H1 (cell line): ENCODE measurements around the gene EVC2. TPM values are rescaled to one million over a fixed set of nuclear protein-coding genes. Genes with fewer than 3 reads are reported as not detected.

ENCODE experiments used
- BCL11A ChIP-seq, 2 experiments: IDR thresholded peaks; one replicate each; pipeline ENCODE4 v1.6.1; 2011; ENCODE audit warnings: low read depth in 2 of 2, low read length in 2 of 2, mild to moderate bottlenecking in 2 of 2
- BRCA1 ChIP-seq: IDR thresholded peaks from 2 replicates; pipeline ENCODE4 v1.6.1; 2012; ENCODE audit warnings: low read depth, low read length, improper control_type of control experiment
- CBX5 ChIP-seq: fragments of 300-800, 300-1000 bp; sonication (generic); IDR thresholded peaks from 2 replicates; pipeline ENCODE4 v1.7.1; 2016; ENCODE audit warnings: antibody characterized with exemption, low read length, low read depth
- CHD1 ChIP-seq: IDR thresholded peaks from 2 replicates; pipeline ENCODE4 v1.6.1; 2012; ENCODE audit warnings: low read depth, low read length, improper control_type of control experiment
- CHD2 ChIP-seq: IDR thresholded peaks from 2 replicates; pipeline ENCODE4 v1.6.1; 2012; ENCODE audit warnings: low read length, improper control_type of control experiment
- CTBP2 ChIP-seq: IDR thresholded peaks from 2 replicates; pipeline ENCODE4 v1.7.0; 2011; ENCODE audit warnings: borderline replicate concordance, mild to moderate bottlenecking, moderate library complexity, mixed read lengths, low read length; ENCODE audit not compliant: insufficient read depth, insufficient read length
- HDAC6 ChIP-seq: IDR thresholded peaks from one replicate; pipeline ENCODE4 v1.7.1; 2012; ENCODE audit warnings: low read depth, mild to moderate bottlenecking, inconsistent platforms, low read length, moderate library complexity
- KDM4A ChIP-seq: IDR thresholded peaks from one replicate; pipeline ENCODE4 v1.7.1; 2012; ENCODE audit warnings: low read depth, mild to moderate bottlenecking, moderate library complexity, low read length, inconsistent platforms; ENCODE audit not compliant: severe bottlenecking
- PHF8 ChIP-seq: fragments of 200-600 bp; sonication (generic); conservative IDR thresholded peaks from 2 replicates; pipeline ENCODE4 v1.7.1; 2012; ENCODE audit warnings: low read depth, mild to moderate bottlenecking, inconsistent platforms, low read length, moderate library complexity
- POLR2A ChIP-seq, 2 experiments: IDR thresholded peaks; 1 replicate in 1 of 2; 2 replicates in 1 of 2; pipeline ENCODE4 v1.6.1; 2011; ENCODE audit warnings: low read depth in 2 of 2, low read length in 2 of 2, mild to moderate bottlenecking in 2 of 2; ENCODE audit errors: control extremely low read depth in 1 of 2
- POU5F1 ChIP-seq: IDR thresholded peaks from 2 replicates; pipeline ENCODE4 v1.6.1; 2011; ENCODE audit warnings: low read depth, mild to moderate bottlenecking, low read length, moderate library complexity
- TBP ChIP-seq: IDR thresholded peaks from 2 replicates; pipeline ENCODE4 v1.6.1; 2011; ENCODE audit warnings: low read depth, low read length, improper control_type of control experiment
- polyA plus RNA-seq, 7 experiments: library from polyadenylated mRNA; depleted of rRNA in 3 of 7; stranded (reverse) in 5 of 7; unstranded in 2 of 7; fragments of >200 nt in 5 of 7; fragments of 200-250 nt in 2 of 7; gene quantifications; 1 replicate in 5 of 7; 2 replicates in 1 of 7; 4 replicates in 1 of 7; pipeline versions ENCODE4 v1.2.1 to v1.2.3, GENCODE V29; 2011 to 2013; ENCODE audit warnings: missing spikeins in 2 of 7, mixed read lengths in 2 of 7
- total RNA-seq: library from RNA; stranded (reverse); fragmentation: NEBNext Ultra II Directional; extraction: Animal tissue kit (Norgen Biotek cat#: 25700); gene quantifications from 2 replicates; pipeline ENCODE4 v1.2.1, GENCODE V29; 2021
- TF ChIP-seq, protein P1 (sequence below): fragments of 300-600 bp; sonication (generic); IDR thresholded peaks from 2 replicates; pipeline ENCODE4 v1.7.1; 2012; ENCODE audit warnings: low read length, moderate library complexity, mild to moderate bottlenecking, inconsistent platforms; ENCODE audit not compliant: insufficient replicate concordance

The EVC2 gene
- total and polyA plus RNA-seq, 2 of the 8 experiments (the other 6 are each of a cell fraction or from before 2014, with no cell fraction given) = 0.73 to 5.9 TPM

DNA sequence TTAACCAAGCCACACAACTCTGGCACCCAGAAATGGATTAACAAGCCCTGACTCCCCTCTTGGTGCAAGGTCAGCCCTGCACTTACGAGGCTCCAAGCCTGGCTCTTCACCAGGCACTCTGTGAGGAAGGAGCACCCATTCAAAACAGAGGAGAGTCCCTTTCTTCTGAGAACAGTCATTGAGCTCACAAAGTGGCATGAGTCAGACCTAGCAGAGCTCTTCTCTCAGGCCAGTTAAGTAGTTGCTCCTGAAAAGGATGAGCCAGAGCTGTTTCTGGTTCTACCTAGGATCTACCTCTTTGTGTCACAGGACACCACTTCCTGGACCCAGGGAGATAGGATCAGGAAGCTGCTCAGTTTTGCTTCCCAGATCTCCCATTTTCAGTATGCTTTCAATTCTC, 48.2 kb downstream of the EVC2 start (continued):
- TF ChIP-seq, protein P1, sequence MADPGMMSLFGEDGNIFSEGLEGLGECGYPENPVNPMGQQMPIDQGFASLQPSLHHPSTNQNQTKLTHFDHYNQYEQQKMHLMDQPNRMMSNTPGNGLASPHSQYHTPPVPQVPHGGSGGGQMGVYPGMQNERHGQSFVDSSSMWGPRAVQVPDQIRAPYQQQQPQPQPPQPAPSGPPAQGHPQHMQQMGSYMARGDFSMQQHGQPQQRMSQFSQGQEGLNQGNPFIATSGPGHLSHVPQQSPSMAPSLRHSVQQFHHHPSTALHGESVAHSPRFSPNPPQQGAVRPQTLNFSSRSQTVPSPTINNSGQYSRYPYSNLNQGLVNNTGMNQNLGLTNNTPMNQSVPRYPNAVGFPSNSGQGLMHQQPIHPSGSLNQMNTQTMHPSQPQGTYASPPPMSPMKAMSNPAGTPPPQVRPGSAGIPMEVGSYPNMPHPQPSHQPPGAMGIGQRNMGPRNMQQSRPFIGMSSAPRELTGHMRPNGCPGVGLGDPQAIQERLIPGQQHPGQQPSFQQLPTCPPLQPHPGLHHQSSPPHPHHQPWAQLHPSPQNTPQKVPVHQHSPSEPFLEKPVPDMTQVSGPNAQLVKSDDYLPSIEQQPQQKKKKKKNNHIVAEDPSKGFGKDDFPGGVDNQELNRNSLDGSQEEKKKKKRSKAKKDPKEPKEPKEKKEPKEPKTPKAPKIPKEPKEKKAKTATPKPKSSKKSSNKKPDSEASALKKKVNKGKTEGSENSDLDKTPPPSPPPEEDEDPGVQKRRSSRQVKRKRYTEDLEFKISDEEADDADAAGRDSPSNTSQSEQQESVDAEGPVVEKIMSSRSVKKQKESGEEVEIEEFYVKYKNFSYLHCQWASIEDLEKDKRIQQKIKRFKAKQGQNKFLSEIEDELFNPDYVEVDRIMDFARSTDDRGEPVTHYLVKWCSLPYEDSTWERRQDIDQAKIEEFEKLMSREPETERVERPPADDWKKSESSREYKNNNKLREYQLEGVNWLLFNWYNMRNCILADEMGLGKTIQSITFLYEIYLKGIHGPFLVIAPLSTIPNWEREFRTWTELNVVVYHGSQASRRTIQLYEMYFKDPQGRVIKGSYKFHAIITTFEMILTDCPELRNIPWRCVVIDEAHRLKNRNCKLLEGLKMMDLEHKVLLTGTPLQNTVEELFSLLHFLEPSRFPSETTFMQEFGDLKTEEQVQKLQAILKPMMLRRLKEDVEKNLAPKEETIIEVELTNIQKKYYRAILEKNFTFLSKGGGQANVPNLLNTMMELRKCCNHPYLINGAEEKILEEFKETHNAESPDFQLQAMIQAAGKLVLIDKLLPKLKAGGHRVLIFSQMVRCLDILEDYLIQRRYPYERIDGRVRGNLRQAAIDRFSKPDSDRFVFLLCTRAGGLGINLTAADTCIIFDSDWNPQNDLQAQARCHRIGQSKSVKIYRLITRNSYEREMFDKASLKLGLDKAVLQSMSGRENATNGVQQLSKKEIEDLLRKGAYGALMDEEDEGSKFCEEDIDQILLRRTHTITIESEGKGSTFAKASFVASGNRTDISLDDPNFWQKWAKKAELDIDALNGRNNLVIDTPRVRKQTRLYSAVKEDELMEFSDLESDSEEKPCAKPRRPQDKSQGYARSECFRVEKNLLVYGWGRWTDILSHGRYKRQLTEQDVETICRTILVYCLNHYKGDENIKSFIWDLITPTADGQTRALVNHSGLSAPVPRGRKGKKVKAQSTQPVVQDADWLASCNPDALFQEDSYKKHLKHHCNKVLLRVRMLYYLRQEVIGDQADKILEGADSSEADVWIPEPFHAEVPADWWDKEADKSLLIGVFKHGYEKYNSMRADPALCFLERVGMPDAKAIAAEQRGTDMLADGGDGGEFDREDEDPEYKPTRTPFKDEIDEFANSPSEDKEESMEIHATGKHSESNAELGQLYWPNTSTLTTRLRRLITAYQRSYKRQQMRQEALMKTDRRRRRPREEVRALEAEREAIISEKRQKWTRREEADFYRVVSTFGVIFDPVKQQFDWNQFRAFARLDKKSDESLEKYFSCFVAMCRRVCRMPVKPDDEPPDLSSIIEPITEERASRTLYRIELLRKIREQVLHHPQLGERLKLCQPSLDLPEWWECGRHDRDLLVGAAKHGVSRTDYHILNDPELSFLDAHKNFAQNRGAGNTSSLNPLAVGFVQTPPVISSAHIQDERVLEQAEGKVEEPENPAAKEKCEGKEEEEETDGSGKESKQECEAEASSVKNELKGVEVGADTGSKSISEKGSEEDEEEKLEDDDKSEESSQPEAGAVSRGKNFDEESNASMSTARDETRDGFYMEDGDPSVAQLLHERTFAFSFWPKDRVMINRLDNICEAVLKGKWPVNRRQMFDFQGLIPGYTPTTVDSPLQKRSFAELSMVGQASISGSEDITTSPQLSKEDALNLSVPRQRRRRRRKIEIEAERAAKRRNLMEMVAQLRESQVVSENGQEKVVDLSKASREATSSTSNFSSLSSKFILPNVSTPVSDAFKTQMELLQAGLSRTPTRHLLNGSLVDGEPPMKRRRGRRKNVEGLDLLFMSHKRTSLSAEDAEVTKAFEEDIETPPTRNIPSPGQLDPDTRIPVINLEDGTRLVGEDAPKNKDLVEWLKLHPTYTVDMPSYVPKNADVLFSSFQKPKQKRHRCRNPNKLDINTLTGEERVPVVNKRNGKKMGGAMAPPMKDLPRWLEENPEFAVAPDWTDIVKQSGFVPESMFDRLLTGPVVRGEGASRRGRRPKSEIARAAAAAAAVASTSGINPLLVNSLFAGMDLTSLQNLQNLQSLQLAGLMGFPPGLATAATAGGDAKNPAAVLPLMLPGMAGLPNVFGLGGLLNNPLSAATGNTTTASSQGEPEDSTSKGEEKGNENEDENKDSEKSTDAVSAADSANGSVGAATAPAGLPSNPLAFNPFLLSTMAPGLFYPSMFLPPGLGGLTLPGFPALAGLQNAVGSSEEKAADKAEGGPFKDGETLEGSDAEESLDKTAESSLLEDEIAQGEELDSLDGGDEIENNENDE = no peak
- TF ChIP-seq PHF8 (no peak), CBX5 (no peak), HDAC6 (no peak), CTBP2 (no peak), TBP (no peak), CHD1 (no peak), POU5F1 (no peak), CHD2 (no peak), POLR2A (IDR thresholded peaks at IDR 0.05; ENCODE audit: control extremely low read depth in 1 of 2, low read depth in 2 of 2, low read length in 2 of 2) (no peak), BCL11A (IDR thresholded peaks at IDR 0.05; ENCODE audit: low read depth in 2 of 2, low read length in 2 of 2) (no peak), KDM4A (no peak), BRCA1 (no peak)
